Measurements from ENCODE around the gene NFE2L2. TPM values are rescaled to one million over a fixed set of nuclear protein-coding genes. Genes with fewer than 3 reads are reported as not detected.
A peak's percentile ranks its signal among the peaks of the same experiment; 100 is the strongest.

The NFE2L2 gene
- polyA plus RNA-seq, 1 experiment: 321 TPM

DNA sequence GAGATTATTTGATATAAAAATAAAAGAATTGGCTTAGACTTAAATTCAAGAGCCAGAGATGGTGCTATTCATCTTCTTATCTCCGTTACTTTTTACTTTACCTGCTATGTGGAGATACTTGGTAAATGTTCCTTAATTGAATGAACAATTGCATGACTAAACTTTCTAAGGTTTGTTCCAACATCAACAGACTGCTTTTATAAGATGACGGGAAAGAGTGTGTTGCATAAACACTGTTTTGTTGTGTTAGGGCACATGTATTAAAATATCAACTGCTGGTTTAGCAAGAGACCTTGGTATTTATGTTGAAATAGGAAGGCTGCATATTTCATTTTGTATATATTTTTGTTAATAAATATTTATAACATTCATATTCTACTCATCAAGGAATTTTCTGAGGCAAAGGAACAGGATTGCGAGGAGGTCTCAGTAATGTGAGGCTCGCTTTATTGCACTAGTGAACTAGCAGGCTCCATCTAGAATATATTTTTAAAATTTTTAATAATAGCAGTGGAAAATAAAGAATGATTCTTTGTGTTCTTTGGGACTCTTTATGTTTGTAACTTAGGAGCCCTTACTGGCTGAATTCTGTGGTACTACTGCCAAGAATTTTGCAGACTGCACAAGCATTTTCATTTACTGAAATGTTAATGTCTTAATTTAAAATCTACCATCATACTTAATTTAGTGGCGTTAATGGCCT is 10.7 kb upstream of the NFE2L2 start:
- CTCF ChIA-PET: interaction anchor here (0.6 to 2.9 kb wide), 4 partner anchors 11 to 110 kb away, joined by 3 to 22 read pairs (median 3); partner anchors contain the start of gene NFE2L2
- TF ChIP-seq, protein P1, sequence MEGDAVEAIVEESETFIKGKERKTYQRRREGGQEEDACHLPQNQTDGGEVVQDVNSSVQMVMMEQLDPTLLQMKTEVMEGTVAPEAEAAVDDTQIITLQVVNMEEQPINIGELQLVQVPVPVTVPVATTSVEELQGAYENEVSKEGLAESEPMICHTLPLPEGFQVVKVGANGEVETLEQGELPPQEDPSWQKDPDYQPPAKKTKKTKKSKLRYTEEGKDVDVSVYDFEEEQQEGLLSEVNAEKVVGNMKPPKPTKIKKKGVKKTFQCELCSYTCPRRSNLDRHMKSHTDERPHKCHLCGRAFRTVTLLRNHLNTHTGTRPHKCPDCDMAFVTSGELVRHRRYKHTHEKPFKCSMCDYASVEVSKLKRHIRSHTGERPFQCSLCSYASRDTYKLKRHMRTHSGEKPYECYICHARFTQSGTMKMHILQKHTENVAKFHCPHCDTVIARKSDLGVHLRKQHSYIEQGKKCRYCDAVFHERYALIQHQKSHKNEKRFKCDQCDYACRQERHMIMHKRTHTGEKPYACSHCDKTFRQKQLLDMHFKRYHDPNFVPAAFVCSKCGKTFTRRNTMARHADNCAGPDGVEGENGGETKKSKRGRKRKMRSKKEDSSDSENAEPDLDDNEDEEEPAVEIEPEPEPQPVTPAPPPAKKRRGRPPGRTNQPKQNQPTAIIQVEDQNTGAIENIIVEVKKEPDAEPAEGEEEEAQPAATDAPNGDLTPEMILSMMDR (IDR thresholded peaks at IDR 0.05; ENCODE audit: low read depth, low read length): no peak
- Histone ChIP-seq H3K9me3 (ENCODE audit: control insufficient read depth, insufficient read depth, low read length) (no peaks in the 10 kb centered on the region), H3K27me3 (ENCODE audit: control insufficient read depth, insufficient read depth, low read length) (no peaks in the 10 kb centered on the region), H3K27ac (ENCODE audit: low read depth, low read length) (no peak overlapping the region), H3K4me3 (ENCODE audit: low read depth, low read length) (no peak overlapping the region; the same call in 1 of the 2 replicates)
- POLR2A ChIA-PET: interaction anchor here (1.0 to 2.1 kb wide), 3 partner anchors 11 to 20 kb away, joined by 7 to 23 read pairs (median 10); partner anchors contain the start of gene NFE2L2
- peak; percentile 77 for DNase-seq (ENCODE audit: low read depth, low spot score)

DNA sequence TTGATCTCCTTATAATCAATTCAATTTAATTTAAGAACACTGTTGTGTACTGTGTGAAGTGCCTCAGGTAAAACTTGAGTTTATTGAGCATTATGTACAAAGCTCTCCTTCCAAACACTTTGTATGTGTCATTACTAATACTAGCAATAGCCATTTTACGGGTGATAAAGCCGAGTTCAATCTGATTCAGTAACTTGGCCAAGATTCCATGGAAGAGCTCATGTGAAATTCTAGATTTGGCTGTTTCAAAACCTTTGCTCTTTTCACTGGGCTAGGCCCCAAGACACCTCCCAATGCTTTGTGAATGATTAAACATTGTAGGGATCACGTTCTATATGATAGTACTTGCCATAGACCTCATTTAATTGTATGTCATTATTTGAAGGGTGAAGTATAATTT is 8.9 kb upstream of the NFE2L2 start:
- no peak overlapping the region for H3K4me3 ChIP-seq (ENCODE audit: low read depth, low read length)
- ChIA-PET CTCF (interaction anchor here (0.7 to 2.9 kb wide), 7 partner anchors 9 to 331 kb away, joined by 3 to 22 read pairs (median 4); partner anchors contain the start of gene NFE2L2), POLR2A (interaction anchor here (2.1 kb wide), 1 partner anchor 9 kb away, joined by 10 read pairs; the partner anchor contains the start of gene NFE2L2)
- no peak overlapping the region for H3K27ac ChIP-seq (ENCODE audit: low read depth, low read length)
- TF ChIP-seq, protein P1 (IDR thresholded peaks at IDR 0.05; ENCODE audit: low read depth, low read length): no peak
- no peaks in the 10 kb centered on the region for H3K27me3 ChIP-seq (ENCODE audit: control insufficient read depth, insufficient read depth, low read length)
- no peaks in the 10 kb centered on the region for H3K9me3 ChIP-seq (ENCODE audit: control insufficient read depth, insufficient read depth, low read length)
- no peak for DNase-seq (ENCODE audit: low read depth, low spot score)

DNA sequence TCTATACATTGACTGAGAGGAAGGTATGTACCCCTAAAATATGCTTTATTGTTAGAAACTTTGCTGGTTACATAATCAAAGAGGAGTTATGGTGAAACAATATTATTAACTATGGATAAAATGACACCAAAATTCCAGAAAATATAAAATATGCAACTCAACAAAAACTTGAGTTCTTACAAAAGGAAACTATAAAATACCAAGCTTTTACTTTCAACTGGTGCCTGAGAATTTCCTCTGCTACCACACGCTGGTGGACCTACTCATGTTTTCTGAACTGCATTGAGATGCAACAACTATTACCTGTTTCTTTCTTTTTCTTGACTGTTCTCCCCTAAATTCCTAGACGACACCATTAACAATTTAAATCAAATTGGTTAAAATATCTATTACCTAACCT is 8.2 kb upstream of the NFE2L2 start:
- Histone ChIP-seq H3K9me3 (ENCODE audit: control insufficient read depth, insufficient read depth, low read length) (no peaks in the 10 kb centered on the region), H3K27ac (ENCODE audit: low read depth, low read length) (no peak overlapping the region), H3K4me3 (ENCODE audit: low read depth, low read length) (no peak overlapping the region), H3K27me3 (ENCODE audit: control insufficient read depth, insufficient read depth, low read length) (no peaks in the 10 kb centered on the region)
- ChIA-PET CTCF (interaction anchor here (0.7 to 2.9 kb wide), 7 partner anchors 8 to 332 kb away, joined by 3 to 22 read pairs (median 3); partner anchors contain the start of gene NFE2L2), POLR2A (interaction anchor here (2.1 kb wide), 1 partner anchor 8 kb away, joined by 10 read pairs; the partner anchor contains the start of gene NFE2L2)
- DNase-seq (ENCODE audit: low read depth, low spot score): no peak
- TF ChIP-seq, protein P1 (IDR thresholded peaks at IDR 0.05; ENCODE audit: low read depth, low read length): no peak

DNA sequence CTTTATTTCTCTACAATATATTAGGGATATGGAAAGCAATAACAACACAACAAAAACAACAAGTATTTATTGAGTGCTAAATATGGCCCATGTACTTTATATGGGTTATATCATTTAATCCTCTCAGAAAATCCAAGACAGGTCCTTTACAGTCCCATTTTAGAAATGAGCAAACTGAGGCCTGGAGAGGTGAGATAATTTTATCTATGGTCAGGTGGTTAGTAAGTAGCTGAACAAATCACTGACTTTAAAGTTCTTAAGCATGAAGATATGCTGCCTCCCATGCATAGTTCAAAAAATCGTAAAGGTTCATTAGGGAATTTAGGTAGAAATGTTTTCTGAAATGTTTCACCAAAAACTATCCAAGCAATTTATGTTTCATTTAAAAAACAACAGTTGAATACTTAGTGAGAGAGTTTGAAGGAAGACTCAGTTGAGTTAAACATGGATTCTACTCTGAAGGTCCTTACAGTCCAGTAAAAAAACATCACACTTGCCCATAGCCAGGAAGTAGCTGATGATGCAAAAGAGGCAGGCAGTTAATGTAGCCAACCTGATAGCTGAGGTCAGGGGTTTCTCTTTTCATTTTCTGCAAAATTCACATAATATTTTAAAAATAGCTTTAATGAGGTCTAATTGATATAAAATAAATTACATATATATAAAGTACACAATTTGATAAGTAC is 7.6 kb upstream of the NFE2L2 start:
- DNase-seq (ENCODE audit: low read depth, low spot score): no peak
- no peaks in the 10 kb centered on the region for H3K9me3 ChIP-seq (ENCODE audit: control insufficient read depth, insufficient read depth, low read length)
- no peak overlapping the region for H3K4me3 ChIP-seq (ENCODE audit: low read depth, low read length)
- TF ChIP-seq, protein P1 (IDR thresholded peaks at IDR 0.05; ENCODE audit: low read depth, low read length): no peak
- no peak overlapping the region for H3K27ac ChIP-seq (ENCODE audit: low read depth, low read length)
- no peaks in the 10 kb centered on the region for H3K27me3 ChIP-seq (ENCODE audit: control insufficient read depth, insufficient read depth, low read length)
- CTCF ChIA-PET: interaction anchor here (1.1 to 2.9 kb wide), 5 partner anchors 8 to 144 kb away, joined by 3 to 22 read pairs (median 3); partner anchors contain the start of gene NFE2L2
- POLR2A ChIA-PET: no interaction called here
